ENCODE data around the gene SH3GL2.

Gene SH3GL2

GRCh38 chr9:17810728-17811571 is 232.1 kb downstream of the SH3GL2 start:
- DNase-seq (ENCODE audit: low spot score), result peak; percentile 59

- no peak for DNase-seq (ENCODE audit: low spot score)
These were observed 234.9 kb downstream of the SH3GL2 start for GRCh38 chr9:17813798-17814197.

GRCh38 chr9:17816431-17817027 is 237.7 kb downstream of the SH3GL2 start:
- DNase-seq (ENCODE audit: low spot score), result no peak

GRCh38 chr9:17824191-17824590 is 245.3 kb downstream of the SH3GL2 start:
- no peak for DNase-seq (ENCODE audit: low spot score)

- no peak for DNase-seq (ENCODE audit: low spot score)
These were observed 245.9 kb downstream of the SH3GL2 start for GRCh38 chr9:17824616-17825264.

- no peak for DNase-seq (ENCODE audit: low spot score)
These were observed 246.4 kb downstream of the SH3GL2 start for GRCh38 chr9:17825265-17825659.

GRCh38 chr9:17829064-17829463 is 250.2 kb downstream of the SH3GL2 start:
- no peak for DNase-seq (ENCODE audit: low spot score)

GRCh38 chr9:17829812-17830385 is 251.0 kb downstream of the SH3GL2 start:
- no peak for DNase-seq (ENCODE audit: low spot score)

- DNase-seq (ENCODE audit: low spot score), result no peak
These were observed 253.9 kb downstream of the SH3GL2 start for GRCh38 chr9:17832812-17833211.

- DNase-seq (ENCODE audit: low spot score), result no peak
These were observed 255.0 kb downstream of the SH3GL2 start for GRCh38 chr9:17833846-17834245.

- no peak for DNase-seq (ENCODE audit: low spot score)
These were observed 259.1 kb downstream of the SH3GL2 start for GRCh38 chr9:17837965-17838364.

GRCh38 chr9:17839776-17840175 is 260.9 kb downstream of the SH3GL2 start:
- DNase-seq (ENCODE audit: low spot score), result no peak

- DNase-seq (ENCODE audit: low spot score), result no peak
These were observed 264.4 kb downstream of the SH3GL2 start for GRCh38 chr9:17843236-17843635.

All from hematopoietic multipotent progenitor cell treated with erythropoietin and hydrocortisone succinate and interleukin-3 and kit ligand, for 15 days (in vitro differentiated cells).